WI38 (cell line): Measurements from ENCODE around the gene EEPD1.

Source experiments
- H3K4me3 ChIP-seq: 2 replicates; pipeline ENCODE4 v1.5.1; 2011; ENCODE audit warnings: low read depth, mild to moderate bottlenecking, control low read depth, low read length
- TF ChIP-seq, protein P1 (sequence below): IDR thresholded peaks from 2 replicates; pipeline ENCODE4 v1.5.1; 2012; ENCODE audit warnings: low read depth, mild to moderate bottlenecking, control low read depth, low read length

Gene EEPD1

DNA sequence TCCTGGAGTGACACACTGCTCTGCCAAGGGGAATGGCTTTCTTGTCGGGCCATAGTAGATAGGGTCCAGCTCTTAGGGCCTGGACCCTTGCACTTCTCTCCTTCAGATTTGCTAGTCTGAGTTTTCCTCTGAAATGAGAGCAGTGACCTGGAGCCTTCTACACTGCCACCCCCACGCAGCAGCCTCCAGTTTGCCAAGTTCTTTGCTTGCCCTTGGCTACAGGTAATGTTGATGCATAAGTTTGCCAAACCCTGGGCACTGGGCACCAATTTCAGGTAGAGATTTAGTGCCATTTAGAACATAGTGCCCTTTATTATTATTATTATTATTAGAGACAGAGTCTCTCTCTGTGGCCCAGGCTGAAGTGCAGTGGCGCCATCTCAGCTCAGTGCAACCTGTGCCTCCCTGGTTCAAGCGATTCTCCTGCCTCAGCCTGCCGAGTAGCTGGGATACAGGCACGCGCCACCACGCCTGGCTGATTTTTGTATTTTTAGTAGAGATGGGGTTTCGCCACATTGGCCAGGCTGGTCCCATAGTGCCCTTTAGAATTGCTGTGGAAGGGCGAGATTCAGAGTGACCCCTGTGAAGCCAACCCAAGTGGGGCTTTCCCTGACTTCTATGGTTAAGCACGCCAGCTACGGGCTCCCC lies 14.5 kb downstream of the EEPD1 start:
- no peak overlapping the region for H3K4me3 ChIP-seq
- TF ChIP-seq, protein P1, sequence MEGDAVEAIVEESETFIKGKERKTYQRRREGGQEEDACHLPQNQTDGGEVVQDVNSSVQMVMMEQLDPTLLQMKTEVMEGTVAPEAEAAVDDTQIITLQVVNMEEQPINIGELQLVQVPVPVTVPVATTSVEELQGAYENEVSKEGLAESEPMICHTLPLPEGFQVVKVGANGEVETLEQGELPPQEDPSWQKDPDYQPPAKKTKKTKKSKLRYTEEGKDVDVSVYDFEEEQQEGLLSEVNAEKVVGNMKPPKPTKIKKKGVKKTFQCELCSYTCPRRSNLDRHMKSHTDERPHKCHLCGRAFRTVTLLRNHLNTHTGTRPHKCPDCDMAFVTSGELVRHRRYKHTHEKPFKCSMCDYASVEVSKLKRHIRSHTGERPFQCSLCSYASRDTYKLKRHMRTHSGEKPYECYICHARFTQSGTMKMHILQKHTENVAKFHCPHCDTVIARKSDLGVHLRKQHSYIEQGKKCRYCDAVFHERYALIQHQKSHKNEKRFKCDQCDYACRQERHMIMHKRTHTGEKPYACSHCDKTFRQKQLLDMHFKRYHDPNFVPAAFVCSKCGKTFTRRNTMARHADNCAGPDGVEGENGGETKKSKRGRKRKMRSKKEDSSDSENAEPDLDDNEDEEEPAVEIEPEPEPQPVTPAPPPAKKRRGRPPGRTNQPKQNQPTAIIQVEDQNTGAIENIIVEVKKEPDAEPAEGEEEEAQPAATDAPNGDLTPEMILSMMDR: no peak

DNA sequence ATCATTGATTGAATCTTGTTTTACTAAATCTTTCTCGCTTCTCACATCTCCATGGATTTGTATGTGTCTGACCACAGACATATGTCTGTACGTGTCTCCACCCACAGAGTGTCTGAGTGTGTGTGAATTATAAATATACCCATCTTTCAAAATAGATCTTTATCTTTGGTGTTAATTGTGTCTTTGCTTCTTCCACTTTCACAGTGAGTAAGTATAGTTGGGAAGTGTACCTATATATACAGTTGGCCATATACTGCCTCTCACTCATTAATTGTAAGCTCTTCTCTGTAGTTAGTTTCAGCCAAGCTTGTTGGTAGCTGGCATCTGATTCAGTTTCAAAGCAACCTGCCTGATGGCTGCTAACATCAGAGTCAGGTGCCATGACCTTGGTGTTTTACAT lies 18.4 kb downstream of the EEPD1 start:
- TF ChIP-seq, protein P1: no peak
- H3K4me3 ChIP-seq: no peak overlapping the region

DNA sequence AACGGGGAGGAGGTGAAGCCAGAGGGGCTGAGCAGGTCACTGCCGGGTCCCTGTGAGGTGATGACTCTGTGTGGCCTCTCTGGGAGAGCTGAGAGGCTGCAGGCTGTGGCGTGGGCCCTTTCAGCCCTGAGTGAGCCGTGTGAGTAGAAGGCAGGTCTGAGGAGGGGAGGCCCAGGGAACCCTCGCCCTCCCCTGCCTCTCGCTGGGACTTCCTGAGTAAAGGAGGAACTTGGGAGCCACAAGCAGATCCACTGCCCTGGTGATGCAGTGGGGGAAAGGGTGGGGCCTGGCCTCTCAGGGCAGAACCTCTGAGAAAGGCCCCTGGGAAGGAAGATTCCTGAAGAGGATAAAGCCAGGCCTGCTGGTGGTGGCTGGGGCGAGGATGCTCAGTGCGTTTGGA lies 22.8 kb downstream of the EEPD1 start:
- TF ChIP-seq, protein P1: no peak
- no peak overlapping the region for H3K4me3 ChIP-seq

DNA sequence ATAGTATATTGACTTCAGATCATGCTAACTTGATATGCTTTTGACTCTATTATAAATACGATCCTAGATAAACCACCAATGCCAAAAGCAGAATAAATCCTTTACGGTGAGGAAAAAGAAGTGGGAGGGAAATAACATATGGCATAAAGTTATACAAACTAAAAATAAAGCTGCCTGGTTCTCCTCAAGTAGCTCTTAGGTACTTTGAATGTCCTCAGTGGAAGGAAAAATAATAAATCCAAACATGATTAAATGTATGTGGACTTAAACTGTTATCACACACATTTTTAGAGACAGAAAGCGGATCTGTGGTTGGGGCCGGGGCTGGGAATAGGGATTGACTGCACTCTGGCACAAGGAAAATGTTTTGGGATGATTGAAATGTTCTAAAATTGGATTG lies 23.6 kb downstream of the EEPD1 start:
- no peak overlapping the region for H3K4me3 ChIP-seq
- TF ChIP-seq, protein P1: no peak

DNA sequence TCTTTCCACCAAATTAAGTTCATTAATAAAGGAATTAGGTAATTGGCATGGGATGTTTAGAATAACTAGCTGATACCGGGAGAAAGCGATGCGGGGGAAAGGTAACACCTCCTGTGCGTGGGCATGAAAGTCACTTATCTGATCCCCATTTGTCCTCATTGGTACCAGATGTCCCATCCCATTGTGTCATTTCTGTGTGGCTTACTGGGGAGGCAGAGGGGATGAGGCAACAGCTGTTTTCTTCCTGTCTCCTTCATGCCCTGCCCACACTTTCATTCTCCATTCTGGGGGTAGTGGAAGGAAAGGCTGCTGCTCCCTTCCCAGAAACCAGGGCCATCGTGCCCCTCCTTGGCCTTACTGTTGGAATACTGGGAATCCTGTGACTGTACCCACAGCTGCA lies 27.1 kb downstream of the EEPD1 start:
- TF ChIP-seq, protein P1: no peak
- H3K4me3 ChIP-seq: no peak overlapping the region

DNA sequence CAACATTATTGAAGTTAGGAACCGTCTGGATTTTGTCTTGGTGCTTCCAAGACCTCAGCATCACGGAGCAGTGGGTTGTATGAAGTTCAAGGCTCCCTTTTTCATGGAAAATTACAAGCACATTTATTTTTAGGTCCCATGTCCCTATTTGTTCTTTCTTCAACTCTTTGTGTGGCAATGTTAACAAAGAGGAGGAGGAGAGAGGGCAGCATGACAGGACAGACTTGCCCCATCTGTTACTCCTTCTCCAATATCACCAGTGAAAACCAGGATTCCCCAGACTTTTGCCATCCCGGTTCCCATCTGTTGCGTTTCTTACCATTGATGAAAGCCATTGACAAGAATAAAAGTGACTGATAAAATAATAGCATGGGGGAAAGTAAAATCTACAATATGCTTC lies 28.6 kb downstream of the EEPD1 start:
- TF ChIP-seq, protein P1: no peak
- H3K4me3 ChIP-seq: no peak overlapping the region

DNA sequence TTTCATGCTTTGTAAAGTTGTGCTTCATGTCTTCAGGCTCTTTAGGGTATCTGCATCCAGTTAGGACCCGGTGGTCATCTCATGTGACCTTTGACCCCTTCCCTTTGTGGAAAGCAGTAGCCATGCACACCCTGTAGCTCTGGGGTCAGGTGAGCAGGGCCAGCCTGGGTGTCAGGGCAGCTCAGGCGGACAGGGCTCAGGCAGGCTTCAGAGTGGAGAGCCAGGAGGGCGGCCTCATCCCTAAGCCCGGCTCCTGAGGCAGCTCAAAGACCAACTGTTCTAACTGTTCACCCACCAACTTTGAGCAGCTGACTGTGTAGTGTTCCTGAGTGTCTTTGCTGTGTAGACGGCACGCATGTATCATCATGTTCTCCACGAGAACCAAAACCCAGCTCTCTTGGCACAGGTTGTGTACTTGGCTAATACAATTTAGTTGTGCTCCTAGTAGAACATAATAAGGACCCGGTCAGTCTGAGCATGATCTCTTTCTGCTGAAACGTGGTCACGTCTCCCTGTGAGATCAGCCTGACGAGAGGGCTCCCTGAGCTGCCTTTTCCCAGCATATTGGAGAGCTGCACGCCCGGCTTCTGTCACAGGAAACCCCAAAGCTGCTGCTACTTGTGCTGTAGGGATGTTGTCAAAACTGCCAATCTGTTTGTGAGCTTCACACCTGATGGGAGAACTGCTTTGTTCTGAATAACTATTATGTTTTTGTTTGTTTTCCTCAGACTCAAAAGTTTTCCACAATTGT lies 30.0 kb downstream of the EEPD1 start:
- TF ChIP-seq, protein P1: no peak
- no peak overlapping the region for H3K4me3 ChIP-seq
